GM18511 (cell line): ENCODE results near the gene NBPF1.
"Not testable (repeated sequence)": the region's sequence is repeated elsewhere in the genome, so short reads cannot be mapped to it uniquely, and the experiment has no call there.

Experiments used
- ATAC-seq: cut with Tn5 transposase; IDR thresholded peaks from one replicate; pipeline ENCODE4 v1.9.1; 2021; ENCODE audit warnings: mild to moderate bottlenecking, moderate library complexity; ENCODE audit not compliant: unreplicated experiment

Gene NBPF1

DNA sequence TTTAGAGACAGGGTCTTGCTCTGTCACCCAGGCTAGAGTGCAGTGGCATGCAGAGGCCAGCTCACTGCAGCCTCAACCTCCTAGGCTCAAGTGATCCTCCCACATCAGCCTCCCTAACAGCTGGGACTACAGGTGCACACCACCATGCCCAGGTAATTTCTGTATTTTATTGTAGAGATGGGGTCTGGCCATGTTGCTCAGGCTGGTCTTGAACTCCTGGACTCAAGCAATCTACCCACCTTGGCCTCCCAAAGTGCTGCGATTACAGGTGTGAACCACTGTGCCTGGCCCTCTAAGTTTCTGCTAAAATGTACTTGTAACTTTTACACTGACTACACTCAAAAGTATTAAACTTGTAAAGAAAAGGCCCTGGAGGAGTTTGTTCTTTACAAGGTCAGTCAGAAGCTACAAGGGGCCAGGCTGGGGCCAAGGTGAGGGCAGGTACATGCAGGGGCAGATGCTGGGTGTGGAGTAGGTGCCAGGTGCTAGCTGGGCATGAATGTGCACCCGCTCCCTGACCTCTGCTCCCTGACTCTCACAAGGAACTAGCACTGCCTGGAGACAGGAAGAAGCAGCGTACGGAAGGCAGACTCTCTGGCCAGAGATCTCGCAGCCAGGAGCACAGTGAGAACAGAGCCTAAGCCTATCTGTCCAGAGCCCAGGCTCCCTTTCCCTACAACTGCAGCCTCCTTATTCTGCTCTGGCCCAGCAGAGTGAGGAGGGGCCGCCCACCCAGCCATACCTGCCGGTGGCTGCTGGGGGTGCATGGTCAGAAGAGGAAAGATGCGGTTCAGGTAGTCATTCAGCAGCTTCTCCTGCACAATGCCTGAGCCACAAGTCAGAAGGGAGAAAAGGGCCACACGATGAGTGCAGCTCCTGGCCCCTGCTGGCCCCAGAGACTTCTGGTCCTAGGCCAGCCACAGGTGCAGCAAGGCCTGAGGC lies 28.9 kb upstream of the NBPF1 start:
- not testable (repeated sequence) for ATAC-seq

DNA sequence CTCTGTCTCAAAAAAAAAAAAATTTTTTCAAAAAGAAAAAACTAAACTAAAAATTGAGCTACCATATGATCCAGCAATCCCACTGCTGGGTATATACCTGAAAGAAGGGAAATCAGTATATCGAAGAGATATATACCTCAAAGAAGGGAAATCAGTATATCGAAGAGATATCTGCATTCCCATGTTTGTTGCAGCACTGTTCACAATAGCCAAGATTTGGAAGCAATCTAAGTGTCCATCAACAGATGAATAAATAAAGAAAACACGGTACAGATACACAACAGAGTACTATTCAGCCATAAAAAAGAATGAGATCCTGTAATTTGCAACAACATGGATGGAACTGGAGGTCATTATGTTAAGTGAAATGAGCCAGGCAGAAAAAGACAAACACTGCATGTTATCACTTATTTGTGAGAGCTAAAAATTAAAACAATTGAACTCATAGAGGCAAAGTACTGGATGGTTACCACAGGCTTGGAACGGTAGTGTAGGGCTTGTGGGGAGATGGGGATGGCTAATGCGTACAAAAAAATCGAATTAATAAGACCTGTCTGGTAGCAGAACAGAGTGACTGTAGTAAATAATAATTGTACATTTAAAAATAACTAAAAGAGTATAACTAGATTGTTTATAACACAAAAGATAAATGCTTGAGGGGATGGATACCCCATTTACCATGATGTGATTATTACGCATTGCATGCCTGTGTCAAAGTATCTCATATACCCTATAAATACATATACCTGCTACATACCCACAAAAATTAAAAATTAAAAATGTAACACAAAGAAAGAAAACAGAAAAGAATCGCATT lies 28.0 kb upstream of the NBPF1 start:
- not testable (repeated sequence) for ATAC-seq

DNA sequence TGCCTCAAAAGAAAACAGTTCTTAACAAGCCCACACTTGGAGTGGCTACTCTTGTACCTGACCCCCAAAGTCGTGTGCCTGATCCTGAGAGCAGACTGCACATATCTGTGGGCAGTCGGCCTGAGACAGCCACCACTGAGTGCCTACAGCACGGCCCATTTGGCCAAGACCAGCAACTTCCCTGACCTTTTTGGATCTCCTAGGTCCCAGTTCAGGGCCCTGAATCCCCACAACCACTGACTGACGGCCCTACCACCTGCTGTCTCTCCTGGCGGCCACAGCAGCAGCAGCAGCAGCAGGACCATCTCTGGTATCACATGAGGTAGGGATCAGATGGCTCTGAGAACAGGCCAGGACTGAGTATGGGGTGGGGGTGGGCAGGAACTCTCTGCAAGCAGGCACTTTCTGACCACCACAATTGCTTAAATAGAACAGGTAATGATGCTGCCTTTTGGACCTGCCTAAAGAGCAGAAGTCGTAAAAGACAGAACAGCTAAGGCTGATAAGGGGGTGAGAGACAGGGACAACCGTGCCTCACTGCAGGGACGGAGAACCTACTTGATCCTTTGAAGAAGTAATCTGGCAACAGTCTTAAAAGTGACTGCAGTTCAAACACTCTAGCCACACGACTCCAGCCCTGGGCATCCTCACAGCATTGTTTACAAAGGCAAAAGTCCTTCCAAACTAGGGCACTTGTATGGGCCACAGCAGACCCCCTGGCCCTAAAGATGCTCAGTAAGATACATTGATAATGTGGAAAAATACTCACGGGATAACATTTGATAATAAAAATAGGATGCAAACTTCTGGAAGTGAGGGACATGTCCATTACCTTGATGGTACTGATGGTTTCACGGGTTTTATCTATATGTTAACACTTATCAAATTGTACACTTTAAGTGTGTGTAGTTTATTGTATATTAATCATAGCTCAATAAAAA lies 26.0 kb upstream of the NBPF1 start:
- not testable (repeated sequence) for ATAC-seq

DNA sequence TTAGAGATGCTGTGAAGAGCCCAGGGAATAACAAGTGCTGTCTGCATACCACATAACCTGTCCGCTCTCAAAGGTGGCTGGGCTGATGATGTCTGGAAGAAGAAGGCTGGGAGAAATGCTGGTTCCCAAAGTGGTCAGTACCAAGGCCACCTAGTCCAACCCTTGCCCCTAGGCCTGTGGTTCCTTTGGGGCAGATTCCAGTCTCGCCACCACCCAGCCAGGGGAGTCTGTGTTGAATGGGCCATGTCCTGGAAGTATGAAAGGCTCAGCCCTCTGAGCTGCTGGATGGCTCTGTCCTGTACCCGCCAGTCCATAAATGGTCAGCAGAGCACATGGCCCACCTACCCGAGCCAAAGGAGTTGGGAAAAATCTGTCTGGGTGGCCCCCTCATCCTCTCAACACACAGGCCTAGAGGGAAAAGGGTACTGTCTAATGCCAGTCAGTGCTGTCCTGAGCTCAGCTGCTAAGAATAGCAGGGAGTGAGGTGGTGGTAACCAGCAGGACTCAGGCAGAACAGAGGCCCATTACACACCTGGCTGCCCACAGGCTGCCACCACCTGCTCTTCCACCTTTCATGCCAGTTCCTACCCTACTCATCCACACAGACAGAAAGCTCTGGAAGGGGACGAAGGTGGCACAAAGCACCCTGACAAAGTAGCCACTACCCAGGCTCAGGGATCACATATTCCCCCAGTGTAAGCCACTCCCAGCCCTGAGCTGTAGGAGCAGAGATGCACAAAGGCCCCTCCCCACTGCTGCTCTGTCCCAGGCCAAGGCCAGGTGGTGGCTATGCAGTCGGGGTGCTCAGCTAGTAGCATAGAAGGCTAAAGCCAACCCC lies 24.8 kb upstream of the NBPF1 start:
- ATAC-seq, result not testable (repeated sequence)

DNA sequence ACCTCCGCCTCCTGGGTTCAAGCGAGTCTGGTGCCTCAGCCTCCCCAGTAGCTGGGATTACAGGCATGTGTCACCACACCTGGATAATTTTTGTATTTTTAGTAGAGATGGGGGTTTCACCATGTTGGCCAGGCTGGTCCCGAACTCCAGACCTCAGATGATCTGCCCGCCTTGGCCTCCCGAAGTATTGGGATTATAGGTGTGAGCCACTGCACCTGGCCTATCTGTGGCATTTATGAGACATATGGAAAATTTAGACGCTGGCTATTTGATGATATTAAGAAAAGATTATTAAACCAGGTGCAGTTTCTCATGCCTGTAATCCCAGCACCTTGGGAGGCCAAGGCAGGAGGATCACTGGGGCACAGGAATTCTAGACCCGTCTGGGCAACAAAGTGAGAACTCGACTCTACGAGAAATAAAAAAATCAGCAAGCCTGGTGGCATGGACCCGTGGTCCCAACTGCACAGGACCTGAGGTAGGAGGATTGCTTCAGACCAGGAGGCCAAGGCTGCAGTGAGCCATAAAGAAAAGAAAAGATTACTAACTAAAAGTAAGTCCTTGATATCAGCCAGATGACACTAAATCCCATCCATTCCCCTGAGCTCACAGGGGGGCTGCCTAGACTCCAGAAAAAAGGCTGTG lies 23.3 kb upstream of the NBPF1 start:
- not testable (repeated sequence) for ATAC-seq

DNA sequence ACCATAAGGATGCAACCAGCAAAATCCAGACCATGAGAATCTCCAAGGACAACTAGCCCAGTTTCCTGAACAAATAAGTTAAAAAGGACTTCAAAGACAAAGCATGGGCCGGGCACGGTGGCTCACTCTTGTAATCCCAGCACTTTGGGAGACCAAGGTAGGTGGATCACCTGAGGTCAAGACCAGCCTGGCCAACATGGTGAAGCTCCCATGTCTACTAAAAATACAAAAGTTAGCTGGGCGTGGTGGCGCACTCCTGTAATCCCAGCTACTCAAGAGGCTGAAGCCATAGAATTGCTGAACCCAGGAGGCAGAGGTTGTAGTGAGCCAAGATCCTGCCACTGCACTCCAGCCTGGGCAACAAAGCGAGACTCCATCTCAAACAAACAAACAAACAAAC lies 22.6 kb upstream of the NBPF1 start:
- not testable (repeated sequence) for ATAC-seq

DNA sequence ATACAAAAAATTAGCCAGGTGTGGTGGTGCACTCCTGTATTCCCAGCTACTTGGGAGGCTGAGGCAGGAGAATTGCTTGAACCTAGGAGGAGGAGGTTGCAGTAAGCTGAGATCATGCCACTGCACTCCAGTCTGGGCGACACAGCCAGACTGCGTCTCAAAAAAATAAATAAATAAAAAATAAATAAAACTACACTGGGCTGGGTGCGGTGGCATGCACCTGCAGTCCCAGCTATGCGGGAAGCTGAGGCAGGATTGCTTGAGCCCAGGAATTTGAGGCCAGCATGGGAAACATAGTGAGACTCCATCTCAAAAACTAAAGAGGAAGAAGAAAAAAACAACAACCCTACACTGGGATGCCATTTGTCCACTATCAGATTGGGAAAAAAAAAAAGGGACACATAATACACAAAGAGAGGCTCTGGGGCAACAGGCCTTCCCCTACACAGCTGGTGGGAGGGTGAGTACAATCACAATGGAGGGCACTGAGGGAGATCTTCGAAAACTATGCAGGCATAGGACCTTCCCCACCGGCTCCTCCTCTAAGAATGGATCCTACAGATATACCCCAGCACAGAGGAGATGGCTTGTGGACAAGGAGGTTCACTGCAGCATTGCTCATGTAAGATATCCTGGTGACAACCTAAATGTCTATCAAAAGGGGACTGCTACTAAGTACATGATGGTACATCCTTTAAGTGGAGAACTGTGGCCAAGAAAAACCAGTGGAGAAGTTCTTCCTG lies 20.3 kb upstream of the NBPF1 start:
- not testable (repeated sequence) for ATAC-seq

DNA sequence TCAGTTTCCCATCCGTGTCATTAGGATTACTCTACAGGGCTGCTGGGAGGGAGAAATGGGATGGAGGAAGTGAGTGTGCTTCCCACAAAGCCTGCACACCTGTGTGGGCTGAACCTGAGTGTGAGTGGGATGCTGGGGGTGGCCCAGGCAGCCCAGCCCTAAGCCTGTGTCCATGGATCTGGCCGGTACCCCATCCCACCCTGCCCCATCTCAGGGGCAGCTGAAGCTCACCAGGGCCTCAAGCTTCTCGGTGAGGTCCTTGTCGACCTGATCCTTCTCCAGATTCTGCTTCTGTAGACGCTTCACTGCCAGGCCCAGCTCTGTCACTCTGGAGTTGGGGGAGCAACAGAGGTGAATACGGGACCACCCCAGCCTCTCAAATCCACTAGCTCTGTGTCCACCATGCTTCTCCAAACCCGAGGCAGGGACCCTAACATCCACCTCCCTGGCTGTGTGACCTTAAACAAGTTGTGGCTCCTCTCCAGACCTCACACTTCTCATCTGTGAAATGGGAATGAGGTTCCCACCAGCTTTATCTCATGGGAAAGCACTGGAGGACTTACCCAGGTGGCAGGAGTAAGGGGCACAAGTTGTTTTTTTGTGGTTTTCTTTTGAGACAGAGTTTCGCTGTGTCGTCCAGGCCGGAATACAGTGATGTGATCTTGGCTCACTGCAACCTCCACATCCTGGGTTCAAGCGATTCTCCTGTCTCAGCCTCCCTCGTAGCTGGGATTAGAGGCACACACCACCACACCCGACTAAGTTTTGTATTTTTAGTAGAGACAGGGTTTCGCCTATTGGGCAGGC lies 18.9 kb upstream of the NBPF1 start:
- not testable (repeated sequence) for ATAC-seq

DNA sequence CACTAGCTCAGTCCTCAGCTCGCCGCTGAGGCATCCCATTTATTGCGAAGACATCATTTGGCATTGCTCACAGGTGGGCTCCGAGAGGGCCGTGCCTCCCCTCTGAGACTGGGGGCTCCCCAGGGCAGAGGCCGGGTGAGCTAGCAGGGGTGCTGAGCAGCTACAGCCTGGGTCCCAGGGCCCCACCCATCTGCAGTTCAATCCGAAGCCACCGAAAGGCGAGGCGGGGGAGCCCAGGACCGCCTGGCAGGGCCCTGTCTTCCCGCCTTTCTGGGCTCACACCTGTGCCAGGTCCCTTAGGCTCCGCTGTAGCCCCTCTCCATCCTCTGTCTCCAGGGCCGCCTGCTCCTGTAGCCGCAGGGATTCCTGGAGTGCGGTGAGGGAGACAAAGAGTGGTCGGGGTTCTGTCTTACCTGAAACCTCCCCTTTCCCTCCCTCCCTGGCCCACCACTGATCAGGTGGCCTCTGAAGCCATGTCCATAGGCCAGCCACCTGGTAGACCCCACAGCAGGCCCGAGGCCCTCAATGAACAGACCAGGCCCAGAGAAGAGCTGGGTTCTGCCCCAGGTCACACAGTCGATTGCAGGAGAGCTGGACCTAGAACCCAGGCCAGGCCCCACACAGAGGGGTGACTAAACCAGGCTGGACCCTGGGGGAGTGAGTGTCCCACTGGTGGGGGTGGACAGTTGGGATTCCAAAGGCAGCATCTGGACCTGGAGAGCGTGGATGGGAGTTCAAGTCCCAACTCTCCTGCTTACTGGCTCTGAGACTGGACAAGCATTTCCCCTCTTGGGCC lies 18.1 kb upstream of the NBPF1 start:
- ATAC-seq, result no peak

DNA sequence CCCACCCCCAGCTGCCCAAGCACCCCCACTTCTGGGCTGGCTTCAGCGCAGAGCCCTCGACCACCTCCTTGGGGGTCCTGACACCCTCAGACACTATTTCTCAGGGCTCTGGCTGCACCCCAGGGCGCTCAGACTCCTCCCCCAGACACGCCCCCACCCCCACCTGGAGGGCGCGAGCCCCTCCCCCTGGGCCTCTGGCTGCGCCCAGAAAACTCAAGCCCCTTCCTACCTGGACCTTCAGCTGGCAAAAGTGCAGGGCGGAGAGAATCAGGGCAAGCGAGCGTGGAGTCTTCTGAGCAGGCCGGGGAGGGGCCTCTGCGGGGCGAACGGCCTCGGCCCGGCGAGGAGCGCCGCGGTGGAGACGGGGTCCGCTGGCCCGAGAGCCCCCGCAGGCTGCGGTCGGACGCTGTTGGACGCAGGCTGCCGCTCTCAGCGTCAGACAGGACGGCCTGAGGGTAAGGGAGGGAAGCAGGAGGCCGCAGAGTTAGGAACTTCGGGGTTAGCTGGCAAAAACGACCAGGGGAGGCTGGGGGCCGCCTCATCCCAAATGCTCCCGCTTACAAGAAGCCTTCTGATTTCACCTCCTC lies 17.4 kb upstream of the NBPF1 start:
- ATAC-seq, result no peak

DNA sequence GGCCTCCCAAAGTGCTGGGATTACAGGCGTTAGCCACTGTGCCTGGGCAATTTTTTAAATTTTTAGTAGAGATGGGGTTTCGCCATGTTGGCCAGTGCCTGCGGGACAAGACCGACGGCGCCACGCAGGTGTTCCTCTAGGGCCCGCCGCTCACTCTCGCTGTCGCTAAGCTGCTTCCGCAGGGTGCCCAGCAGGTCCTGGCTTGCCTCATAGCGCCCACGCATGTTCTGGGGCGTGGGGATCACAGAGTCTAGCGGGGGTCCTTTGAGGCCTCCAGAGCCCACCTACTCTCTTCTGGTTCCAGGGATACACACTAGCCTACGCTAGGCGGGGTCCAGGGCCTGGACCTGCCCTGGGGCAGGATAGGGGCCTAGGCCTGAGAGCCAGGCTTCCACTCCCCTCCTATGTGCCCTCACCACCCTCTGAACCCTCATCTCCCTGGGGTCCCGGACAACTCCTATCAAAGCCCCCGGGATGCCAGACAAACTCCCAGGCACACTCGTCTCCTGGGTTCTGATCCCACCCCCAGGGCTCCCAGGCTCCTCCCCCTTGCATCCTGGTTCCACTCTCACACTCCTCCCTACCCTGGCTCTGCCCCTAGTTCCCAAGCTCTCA lies 16.7 kb upstream of the NBPF1 start:
- not testable (repeated sequence) for ATAC-seq

DNA sequence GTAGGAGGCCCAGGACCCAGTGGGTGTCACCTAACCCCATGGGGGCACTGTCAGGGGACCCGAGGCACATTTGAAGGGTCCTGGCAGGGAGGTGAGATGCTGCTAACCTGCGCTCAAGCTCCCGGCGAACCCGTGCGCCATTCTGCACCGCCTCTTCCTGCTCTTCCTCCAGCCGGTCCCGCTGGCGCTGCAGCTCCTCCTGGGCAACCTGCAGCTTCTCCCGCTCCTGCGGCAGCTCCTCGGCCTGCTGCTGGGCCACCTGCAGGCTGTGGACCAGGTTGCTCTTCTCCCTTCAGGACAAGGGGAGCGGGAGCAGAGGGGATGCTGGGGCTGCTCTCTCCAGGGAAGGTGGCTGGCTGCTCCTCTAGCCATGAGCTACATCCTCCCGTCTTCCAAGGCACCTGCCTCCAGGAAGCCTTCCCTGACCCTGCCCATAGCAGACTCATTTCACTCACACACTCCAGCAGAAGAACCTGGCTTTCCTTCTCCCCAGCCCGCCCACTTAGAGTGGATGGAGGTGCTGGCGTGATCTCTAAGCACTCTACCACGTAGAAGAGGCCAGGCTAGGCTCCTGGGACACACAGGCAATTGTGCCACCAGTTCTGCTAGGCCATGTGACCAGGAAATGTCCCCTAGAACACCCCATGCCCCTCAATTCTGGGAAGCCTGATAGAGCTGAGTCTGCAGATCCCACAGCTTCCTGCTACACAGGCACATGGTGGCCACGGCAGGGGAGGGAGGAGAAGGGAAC lies 15.2 kb upstream of the NBPF1 start:
- ATAC-seq, result no peak

DNA sequence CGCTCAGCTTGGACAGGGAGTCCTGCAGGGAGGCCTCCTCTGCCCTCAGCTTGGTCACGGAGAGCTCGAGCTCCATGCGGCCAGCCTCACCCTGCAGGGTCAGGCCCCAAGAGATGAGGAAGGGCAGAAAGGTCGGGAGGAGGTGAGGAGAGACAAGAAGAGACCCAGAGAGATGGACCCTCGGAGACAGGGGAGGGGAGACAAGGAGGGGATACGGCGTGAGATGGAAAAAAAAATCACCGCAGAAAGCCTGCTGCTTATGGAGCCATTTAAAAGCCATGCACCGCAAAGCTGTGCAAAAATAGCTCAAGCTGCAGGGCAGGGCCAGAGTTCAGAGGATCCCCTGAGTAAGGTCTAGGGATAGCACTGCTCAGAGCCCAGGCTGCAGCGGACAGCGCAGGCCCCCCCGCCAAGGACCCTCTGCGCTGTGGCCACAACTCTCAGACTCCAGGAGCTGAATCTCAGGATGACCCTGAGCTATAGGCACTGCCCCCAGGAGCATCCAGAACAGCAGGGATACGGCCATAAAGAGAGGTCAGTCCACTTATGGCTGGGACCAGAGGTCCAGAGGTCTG lies 13.1 kb upstream of the NBPF1 start:
- ATAC-seq, result not testable (repeated sequence)

DNA sequence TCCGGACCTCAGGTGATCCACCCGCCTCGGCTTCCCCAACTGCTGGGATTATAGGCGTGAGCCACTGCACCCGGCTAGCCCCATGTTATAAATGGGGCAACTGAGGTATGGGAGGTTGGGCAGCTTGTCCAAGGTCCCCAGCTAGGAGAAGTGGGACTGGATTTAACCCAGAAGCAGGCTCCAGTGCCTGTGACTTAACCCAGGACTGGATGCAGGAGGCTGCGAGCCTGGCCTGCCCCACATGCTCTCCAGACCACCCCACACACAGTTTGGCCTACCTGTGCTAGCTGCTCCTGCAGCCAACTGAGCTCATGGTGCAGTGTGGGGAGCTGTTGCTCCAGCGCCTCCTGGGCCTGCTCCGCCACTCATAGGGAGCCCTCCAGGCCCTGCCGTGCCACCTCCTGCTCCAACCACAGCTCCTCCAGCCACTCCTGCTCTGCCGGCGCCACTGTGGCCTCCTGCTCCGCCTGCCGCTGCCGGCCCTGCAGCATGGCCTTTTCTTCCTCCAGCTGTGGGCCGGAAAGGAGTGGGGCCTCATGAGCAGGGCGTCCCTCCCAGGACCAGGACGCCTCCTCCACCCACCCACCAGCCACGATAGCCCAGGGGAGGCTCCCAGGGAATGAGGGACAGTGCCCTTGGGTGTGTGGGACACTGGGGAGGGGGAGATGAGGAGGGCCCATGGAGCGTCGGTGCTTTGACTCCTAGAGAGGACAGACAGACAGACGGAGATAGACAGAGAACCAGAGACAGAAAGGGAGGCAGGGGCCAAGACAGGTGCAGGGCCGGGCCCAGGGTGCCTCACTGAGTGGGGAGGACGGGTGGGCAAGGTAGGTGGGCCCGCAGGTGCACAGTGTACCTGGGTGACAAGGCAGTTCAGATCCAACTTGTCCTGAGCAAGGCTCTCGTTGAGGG lies 12.4 kb upstream of the NBPF1 start:
- ATAC-seq, result no peak
